OCI-LY1 (cell line): ENCODE data around the gene SLC9A2.

Source experiments
- H2AFZ ChIP-seq: fragments of 200-600 bp; sonication (generic), shearing (Covaris generic); 2 replicates; pipeline ENCODE4 v1.6.0; 2014; ENCODE audit warnings: antibody characterized with exemption, mild to moderate bottlenecking, low read length
- H3F3A ChIP-seq: fragments of 200-600 bp; sonication (generic), shearing (Covaris generic); 2 replicates; pipeline ENCODE4 v1.6.0; 2014; ENCODE audit warnings: mild to moderate bottlenecking, antibody characterized with exemption, low read length, moderate library complexity; ENCODE audit not compliant: insufficient read depth
- H3K27ac ChIP-seq: fragments of 200-600 bp; sonication (generic); 2 replicates; pipeline ENCODE4 v1.5.1; 2014; ENCODE audit warnings: low read length, mixed run types, mild to moderate bottlenecking, low read depth; ENCODE audit not compliant: poor library complexity, severe bottlenecking
- H3K27me3 ChIP-seq: fragments of 200-600 bp; sonication (generic); 2 replicates; pipeline ENCODE4 v1.6.0; 2014; ENCODE audit warnings: antibody characterized with exemption, mild to moderate bottlenecking, low read length, moderate library complexity; ENCODE audit not compliant: insufficient read depth
- H3K36me3 ChIP-seq: fragments of 200-600 bp; sonication (generic); 2 replicates; pipeline ENCODE4 v1.6.1; 2014; ENCODE audit warnings: mild to moderate bottlenecking, antibody characterized with exemption, low read length, moderate library complexity, mixed read lengths; ENCODE audit not compliant: insufficient read depth
- H3K4me1 ChIP-seq: fragments of 200-600 bp; sonication (generic); 2 replicates; pipeline ENCODE4 v1.5.1; 2014; ENCODE audit warnings: mild to moderate bottlenecking, low read length, moderate library complexity; ENCODE audit not compliant: insufficient read depth, severe bottlenecking
- H3K4me2 ChIP-seq: fragments of 200-600 bp; sonication (generic), shearing (Covaris generic); 2 replicates; pipeline ENCODE4 v1.6.1; 2014; ENCODE audit warnings: low read length
- H3K4me3 ChIP-seq: fragments of 200-600 bp; sonication (generic); 2 replicates; pipeline ENCODE4 v1.5.1; 2014; ENCODE audit warnings: low read length, low read depth, mild to moderate bottlenecking, mixed read lengths; ENCODE audit not compliant: poor library complexity, severe bottlenecking
- H3K79me2 ChIP-seq: fragments of 200-600 bp; shearing (Covaris generic); 2 replicates; pipeline ENCODE4 v1.6.1; 2016; ENCODE audit warnings: mixed run types, low read length, mixed read lengths; ENCODE audit not compliant: insufficient read depth
- H3K9ac ChIP-seq: fragments of 200-600 bp; sonication (generic), shearing (Covaris generic); 2 replicates; pipeline ENCODE4 v1.6.1; 2014; ENCODE audit warnings: mild to moderate bottlenecking, low read length, mixed read lengths
- H3K9me2 ChIP-seq: fragments of 200-600 bp; sonication (generic), shearing (Covaris generic); 2 replicates; pipeline ENCODE4 v1.6.1; 2014; ENCODE audit warnings: low read depth, mild to moderate bottlenecking, low read length, mixed read lengths
- H3K9me3 ChIP-seq: fragments of 200-600 bp; shearing (Covaris generic); 2 replicates; pipeline ENCODE4 v1.6.1; 2014; ENCODE audit warnings: low read length, mixed read lengths
- H4K20me1 ChIP-seq: fragments of 200-600 bp; sonication (generic), shearing (Covaris generic); 2 replicates; pipeline ENCODE4 v1.6.0; 2016; ENCODE audit warnings: mild to moderate bottlenecking, low read length; ENCODE audit not compliant: insufficient read depth
- CTCF ChIP-seq: fragments of 200-600 bp; sonication (generic), shearing (Covaris generic); IDR thresholded peaks from 2 replicates; pipeline ENCODE4 v1.5.1; 2017; ENCODE audit warnings: mild to moderate bottlenecking, antibody characterized with exemption, low read length, moderate library complexity, mixed read lengths
- EZH2 ChIP-seq: fragments of 200-600 bp; sonication (generic), shearing (Covaris generic); IDR thresholded peaks from 2 replicates; pipeline ENCODE4 v1.8.0; 2017; ENCODE audit warnings: borderline replicate concordance, mixed run types, mild to moderate bottlenecking, antibody characterized with exemption, low read length, moderate library complexity, mixed read lengths

SLC9A2 gene

DNA sequence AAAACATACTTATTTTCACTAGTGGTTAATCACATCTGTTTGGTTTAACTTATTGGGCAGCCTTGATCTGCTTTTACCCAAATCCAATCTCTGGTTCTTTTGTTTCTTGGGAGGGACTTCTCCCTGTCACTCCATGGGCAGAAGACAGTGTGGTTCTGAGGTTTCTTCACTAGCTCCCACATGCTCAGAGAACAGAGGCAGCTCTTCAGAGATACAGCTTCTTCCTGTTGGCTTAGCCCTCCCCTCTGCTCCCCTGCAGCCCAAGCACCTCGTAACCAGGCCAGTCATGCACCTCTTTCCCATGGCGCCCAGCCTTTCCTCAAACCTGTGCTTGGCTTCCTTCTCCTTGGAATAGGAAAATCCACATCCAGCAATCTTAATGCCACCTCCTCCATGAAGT, 32.8 kb downstream of the SLC9A2 start:
- H3F3A ChIP-seq = no peaks in the 10 kb centered on the region
- TF ChIP-seq EZH2 = no peak
- no peak for TF ChIP-seq CTCF
- no peaks in the 10 kb centered on the region for H3K27me3 ChIP-seq
- no peak overlapping the region for H3K4me3 ChIP-seq
- H3K4me1 ChIP-seq = no peaks in the 10 kb centered on the region
- H4K20me1 ChIP-seq = no peaks in the 10 kb centered on the region
- H3K9me3 ChIP-seq = no peaks in the 10 kb centered on the region
- H3K79me2 ChIP-seq = no peaks in the 10 kb centered on the region
- no peaks in the 10 kb centered on the region for H3K36me3 ChIP-seq
- H3K4me2 ChIP-seq = no peak overlapping the region
- H2AFZ ChIP-seq = no peak overlapping the region
- H3K9ac ChIP-seq = no peak overlapping the region
- no peak overlapping the region for H3K27ac ChIP-seq
- H3K9me2 ChIP-seq = no peaks in the 10 kb centered on the region

- H3K27ac ChIP-seq = no peak overlapping the region
Observed at GRCh38 chr2:102657770-102658169, 38.4 kb downstream of the SLC9A2 start.

GRCh38 chr2:102660070-102660469, 40.7 kb downstream of the SLC9A2 start:
- Histone ChIP-seq H3K36me3 (no peaks in the 10 kb centered on the region), H3K27ac (no peak overlapping the region), H4K20me1 (no peaks in the 10 kb centered on the region), H3K9me2 (no peaks in the 10 kb centered on the region), H3K9ac (no peak overlapping the region), H3K4me2 (no peak overlapping the region), H3F3A (no peaks in the 10 kb centered on the region), H3K4me3 (no peak overlapping the region), H3K27me3 (0 out of 2 replicates have a peak, but pooled peaks cover 5% of the 10 kb centered on the region), H3K4me1 (no peaks in the 10 kb centered on the region), H3K79me2 (no peaks in the 10 kb centered on the region), H2AFZ (no peak overlapping the region), H3K9me3 (no peaks in the 10 kb centered on the region)
- TF ChIP-seq EZH2 = no peak
- no peak for TF ChIP-seq CTCF

More at GRCh38 chr2:102657770-102658169, 38.4 kb downstream of the SLC9A2 start:
- TF ChIP-seq CTCF (no peak), EZH2 (no peak)
- no peak overlapping the region for H3K4me2 ChIP-seq
- H3K9me2 ChIP-seq = no peaks in the 10 kb centered on the region
- H3F3A ChIP-seq = no peaks in the 10 kb centered on the region
- H2AFZ ChIP-seq = no peak overlapping the region
- H3K36me3 ChIP-seq = no peaks in the 10 kb centered on the region
- H3K79me2 ChIP-seq = no peaks in the 10 kb centered on the region
- H4K20me1 ChIP-seq = no peaks in the 10 kb centered on the region
- H3K27me3 ChIP-seq = 0 out of 2 replicates have a peak, but pooled peaks cover 5% of the 10 kb centered on the region
- no peak overlapping the region for H3K4me3 ChIP-seq
- no peak overlapping the region for H3K9ac ChIP-seq
- H3K9me3 ChIP-seq = no peaks in the 10 kb centered on the region
- H3K4me1 ChIP-seq = no peaks in the 10 kb centered on the region
